OCI-LY3 (cell line): ENCODE results near the gene ZC3H10.

Experiments used
- EZH2phosphoT487 ChIP-seq: fragments of 200-600 bp; shearing (Covaris generic); IDR thresholded peaks from 2 replicates; pipeline ENCODE4 v1.6.1; 2018; ENCODE audit warnings: antibody characterized with exemption, mixed run types, low read depth
- TF ChIP-seq, protein P1 (sequence below): fragments of 200-600, 300-600 bp; sonication (generic); IDR thresholded peaks from 2 replicates; pipeline ENCODE4 v1.5.1; 2014; ENCODE audit warnings: antibody characterized with exemption, low read length, low read depth

DNA sequence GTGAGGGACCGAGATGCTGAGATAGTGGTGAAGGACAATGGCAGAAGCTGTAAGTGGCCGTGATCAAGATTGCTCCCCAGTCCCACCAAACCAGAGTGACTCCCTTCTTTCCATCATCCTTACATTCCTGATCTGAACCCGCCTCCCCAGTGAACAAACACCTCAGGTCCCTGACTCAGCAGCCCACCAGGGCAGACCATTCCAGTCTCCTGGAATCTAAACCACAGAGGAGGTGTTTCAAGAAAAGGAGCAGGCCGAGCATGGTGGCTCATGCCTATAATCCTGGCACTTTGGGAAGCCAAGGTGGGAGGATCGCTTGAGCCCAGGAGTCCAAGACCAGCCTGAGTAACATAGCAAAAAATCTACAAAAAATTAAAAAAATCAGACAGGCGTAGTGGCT is 31.5 kb upstream of the ZC3H10 start:
- TF ChIP-seq, protein P1, sequence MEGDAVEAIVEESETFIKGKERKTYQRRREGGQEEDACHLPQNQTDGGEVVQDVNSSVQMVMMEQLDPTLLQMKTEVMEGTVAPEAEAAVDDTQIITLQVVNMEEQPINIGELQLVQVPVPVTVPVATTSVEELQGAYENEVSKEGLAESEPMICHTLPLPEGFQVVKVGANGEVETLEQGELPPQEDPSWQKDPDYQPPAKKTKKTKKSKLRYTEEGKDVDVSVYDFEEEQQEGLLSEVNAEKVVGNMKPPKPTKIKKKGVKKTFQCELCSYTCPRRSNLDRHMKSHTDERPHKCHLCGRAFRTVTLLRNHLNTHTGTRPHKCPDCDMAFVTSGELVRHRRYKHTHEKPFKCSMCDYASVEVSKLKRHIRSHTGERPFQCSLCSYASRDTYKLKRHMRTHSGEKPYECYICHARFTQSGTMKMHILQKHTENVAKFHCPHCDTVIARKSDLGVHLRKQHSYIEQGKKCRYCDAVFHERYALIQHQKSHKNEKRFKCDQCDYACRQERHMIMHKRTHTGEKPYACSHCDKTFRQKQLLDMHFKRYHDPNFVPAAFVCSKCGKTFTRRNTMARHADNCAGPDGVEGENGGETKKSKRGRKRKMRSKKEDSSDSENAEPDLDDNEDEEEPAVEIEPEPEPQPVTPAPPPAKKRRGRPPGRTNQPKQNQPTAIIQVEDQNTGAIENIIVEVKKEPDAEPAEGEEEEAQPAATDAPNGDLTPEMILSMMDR: no peak
- TF ChIP-seq EZH2phosphoT487: no peak
